LNCAP (cell line): ENCODE data around the gene SAMMSON.

Experiments
- TF ChIP-seq, protein P1 (sequence below): fragments of 450-650 bp; IDR thresholded peaks from 2 replicates; pipeline ENCODE4 v1.5.1; 2017; ENCODE audit warnings: mild to moderate bottlenecking

Gene SAMMSON

DNA sequence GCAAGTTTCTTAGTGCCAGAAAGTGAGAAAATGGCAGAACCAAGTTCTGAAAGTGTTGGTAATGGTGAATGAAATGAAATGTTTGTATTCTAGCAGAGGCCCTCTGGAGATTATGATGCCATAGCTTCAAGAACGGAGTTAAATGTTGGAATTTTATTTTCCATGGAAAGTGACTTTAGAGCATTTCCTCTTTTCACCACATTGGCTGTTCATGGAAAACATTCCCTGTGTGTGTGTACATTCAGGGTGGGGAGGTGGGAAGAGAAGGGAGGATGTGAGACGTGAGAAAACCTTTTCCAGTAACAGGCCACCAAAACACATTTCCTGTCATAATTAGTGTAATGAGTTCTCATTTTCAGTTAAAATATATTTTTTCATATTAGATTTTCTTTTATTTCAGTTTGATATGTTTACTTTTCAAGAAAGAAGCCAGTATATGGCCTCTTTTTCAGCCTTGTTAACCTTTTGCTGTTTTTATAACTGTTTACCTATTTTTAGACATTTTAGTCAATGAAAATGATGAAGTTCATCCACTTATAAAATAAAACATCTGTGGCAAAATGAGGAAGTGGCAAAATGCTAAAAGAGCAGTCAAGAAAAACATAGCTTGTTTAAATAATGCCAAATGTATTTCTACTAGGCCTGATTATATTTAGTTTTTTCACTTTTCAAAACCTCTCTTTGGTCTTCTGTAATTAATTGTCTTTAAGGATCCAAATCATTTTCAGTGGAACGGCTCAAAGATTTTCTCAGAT, 21.6 kb downstream of the SAMMSON start:
- TF ChIP-seq, protein P1, sequence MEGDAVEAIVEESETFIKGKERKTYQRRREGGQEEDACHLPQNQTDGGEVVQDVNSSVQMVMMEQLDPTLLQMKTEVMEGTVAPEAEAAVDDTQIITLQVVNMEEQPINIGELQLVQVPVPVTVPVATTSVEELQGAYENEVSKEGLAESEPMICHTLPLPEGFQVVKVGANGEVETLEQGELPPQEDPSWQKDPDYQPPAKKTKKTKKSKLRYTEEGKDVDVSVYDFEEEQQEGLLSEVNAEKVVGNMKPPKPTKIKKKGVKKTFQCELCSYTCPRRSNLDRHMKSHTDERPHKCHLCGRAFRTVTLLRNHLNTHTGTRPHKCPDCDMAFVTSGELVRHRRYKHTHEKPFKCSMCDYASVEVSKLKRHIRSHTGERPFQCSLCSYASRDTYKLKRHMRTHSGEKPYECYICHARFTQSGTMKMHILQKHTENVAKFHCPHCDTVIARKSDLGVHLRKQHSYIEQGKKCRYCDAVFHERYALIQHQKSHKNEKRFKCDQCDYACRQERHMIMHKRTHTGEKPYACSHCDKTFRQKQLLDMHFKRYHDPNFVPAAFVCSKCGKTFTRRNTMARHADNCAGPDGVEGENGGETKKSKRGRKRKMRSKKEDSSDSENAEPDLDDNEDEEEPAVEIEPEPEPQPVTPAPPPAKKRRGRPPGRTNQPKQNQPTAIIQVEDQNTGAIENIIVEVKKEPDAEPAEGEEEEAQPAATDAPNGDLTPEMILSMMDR, result no peak

DNA sequence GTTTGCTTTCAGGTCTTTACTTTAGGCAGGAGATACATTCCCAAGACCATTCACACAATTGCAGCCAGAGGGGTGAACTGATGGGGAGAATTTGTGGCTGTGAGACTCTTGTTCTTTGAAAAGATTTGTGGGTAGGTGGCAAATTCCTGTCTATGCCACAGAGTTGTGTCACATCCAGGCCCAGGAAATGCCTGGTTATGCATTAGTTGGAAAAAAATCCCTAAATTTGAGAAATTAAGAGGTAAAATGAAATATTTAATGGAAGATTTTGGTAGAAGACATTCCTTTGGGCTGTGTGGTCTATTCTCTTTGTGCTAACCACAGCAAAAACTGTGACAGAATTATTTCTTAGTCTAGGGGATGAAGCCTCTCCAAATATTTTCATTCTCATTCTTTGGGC, 28.8 kb downstream of the SAMMSON start:
- TF ChIP-seq, protein P1, result no peak

DNA sequence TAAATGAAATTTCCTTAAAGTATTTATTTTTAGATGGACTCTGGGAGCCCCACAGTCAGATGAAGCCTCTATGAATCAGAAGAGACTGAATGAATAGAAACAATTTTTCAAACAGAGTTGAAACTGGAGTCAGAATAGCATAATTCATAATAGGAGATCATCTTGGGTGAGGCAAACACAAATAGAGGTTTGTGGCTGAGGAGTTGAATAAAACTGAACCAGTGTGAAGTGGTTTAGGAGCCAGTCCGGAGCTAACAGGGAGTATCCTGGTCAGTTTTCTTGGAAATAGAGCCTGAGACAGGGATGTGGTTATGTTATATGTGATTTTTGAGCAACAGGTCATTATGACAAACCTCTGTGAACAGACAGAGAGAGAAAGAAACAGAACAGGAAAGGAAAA, 39.2 kb downstream of the SAMMSON start:
- TF ChIP-seq, protein P1, result no peak

DNA sequence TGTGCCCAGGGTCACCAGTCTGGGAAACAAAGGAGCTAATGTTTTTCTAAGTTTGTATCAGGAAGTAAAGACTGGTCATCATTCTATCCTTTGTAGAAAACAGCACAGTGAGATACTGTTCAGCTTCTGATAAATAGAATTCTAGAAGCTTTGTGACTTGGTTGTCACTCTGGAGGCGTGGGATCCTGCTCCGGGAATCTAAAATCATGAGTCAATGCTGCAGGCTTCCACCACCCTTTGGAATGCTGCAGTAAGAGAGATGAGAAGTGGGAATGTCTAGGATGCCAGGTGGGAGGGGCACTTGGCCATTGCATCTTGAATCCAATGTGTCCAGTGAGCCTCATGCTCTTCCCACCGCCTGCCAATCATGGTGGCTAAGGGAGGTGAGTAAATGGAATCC, 40.9 kb downstream of the SAMMSON start:
- TF ChIP-seq, protein P1, result no peak

DNA sequence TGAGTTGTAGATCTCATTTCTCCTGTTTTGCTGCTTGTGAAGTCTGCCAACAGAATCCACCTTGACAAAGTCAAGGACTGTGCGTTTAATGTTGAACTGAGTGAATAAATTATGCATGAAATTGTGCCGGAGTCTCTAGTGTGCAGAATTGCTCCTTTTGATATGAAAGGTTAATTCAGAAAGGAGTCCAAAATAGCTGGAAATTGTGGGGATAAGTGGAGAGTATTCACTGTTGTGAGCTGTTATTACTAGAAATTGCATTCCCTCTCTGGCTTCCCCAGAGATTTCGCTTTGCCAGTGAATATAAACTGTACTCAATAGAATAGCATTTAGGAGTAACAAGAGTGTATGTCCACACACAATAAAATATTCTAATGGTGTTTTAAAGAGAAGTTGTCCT, 43.1 kb downstream of the SAMMSON start:
- TF ChIP-seq, protein P1, result no peak

DNA sequence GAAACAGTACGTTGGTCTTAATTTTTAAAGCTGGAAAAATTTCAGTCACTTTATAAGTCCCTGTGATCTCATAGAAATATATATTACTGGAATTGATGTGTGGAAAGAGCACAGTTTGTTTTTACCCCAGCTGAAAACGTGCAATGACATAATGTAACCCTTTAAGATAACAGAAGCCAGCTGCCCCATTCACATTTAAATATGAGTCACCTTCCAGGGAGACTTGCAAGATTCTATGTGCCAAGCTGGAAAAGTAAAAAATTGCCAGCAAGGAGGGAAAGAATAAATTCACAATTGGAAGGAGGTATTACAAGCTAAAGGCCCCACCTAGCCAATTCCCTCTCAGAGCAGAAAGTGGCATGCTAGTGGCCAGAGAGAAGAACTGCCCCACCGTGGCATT, 50.2 kb downstream of the SAMMSON start:
- TF ChIP-seq, protein P1, result no peak

DNA sequence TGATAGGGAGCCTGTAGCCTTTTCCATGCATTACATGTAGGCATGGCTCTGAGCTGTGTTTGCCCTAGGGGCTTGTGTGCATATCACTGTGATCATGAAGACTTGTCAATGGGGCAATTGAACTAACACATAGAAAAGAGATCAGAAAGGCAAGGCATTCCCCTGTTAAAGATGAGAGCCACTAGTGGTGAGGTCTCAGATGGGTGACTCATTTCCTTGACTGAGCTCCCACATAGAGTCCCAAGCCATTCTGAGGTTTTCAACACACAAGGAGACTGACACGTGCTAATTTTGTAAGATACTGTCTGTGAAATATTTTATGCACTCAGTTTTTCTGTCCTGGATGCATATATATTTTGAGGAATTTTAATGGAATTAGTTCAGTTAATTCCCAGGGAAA, 53.8 kb downstream of the SAMMSON start:
- TF ChIP-seq, protein P1, result no peak

DNA sequence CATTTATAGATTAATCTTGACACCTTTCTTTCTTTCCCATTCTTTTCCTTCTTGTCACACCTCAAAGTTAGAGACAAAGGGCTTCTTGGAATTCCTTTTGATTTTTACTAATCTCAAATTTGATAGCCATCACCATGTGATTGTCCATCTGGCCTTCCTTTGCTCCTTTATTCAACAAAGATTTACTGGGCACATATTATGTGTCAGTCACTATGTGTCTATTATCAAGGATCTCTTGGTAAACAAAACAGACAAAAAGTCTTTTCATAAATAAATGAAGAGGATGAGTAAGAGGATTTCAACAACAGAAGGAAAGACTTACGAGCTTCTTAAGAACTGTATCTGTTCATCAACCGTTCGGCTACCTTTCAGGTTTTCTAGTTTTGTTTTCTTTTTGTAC, 56.5 kb downstream of the SAMMSON start:
- TF ChIP-seq, protein P1, result no peak
